GM21723 (cell line): ENCODE measurements around the gene SIM2.

Experiments used
- ATAC-seq: cut with Tn5 transposase; IDR thresholded peaks from one replicate; pipeline ENCODE4 v1.9.1; 2021; ENCODE audit warnings: mild to moderate bottlenecking, moderate library complexity; ENCODE audit not compliant: unreplicated experiment

Gene SIM2

GRCh38 chr21:36735201-36735515 lies 36.2 kb downstream of the SIM2 start:
- no peak for ATAC-seq

- no peak for ATAC-seq
Measured at GRCh38 chr21:36735724-36736320, 36.9 kb downstream of the SIM2 start.

- no peak for ATAC-seq
Measured at GRCh38 chr21:36738489-36739126, 39.7 kb downstream of the SIM2 start.

GRCh38 chr21:36741506-36741905 lies 42.6 kb downstream of the SIM2 start:
- no peak for ATAC-seq

GRCh38 chr21:36743008-36743407 lies 44.1 kb downstream of the SIM2 start:
- no peak for ATAC-seq

- no peak for ATAC-seq
Measured at GRCh38 chr21:36743446-36743845, 44.5 kb downstream of the SIM2 start.

GRCh38 chr21:36744190-36744559 lies 45.3 kb downstream of the SIM2 start:
- ATAC-seq, result no peak

- ATAC-seq, result no peak
Measured at GRCh38 chr21:36744560-36745231, 45.8 kb downstream of the SIM2 start.

GRCh38 chr21:36745459-36745858 lies 46.5 kb downstream of the SIM2 start:
- no peak for ATAC-seq

- no peak for ATAC-seq
Measured at GRCh38 chr21:36747041-36747814, 48.3 kb downstream of the SIM2 start.

GRCh38 chr21:36747815-36748383 lies 49.0 kb downstream of the SIM2 start:
- ATAC-seq, result no peak

- no peak for ATAC-seq
Measured at GRCh38 chr21:36749935-36750575, 51.1 kb downstream of the SIM2 start.

- no peak for ATAC-seq
Measured at GRCh38 chr21:36750576-36750959, 51.7 kb downstream of the SIM2 start.

- ATAC-seq, result no peak
Measured at GRCh38 chr21:36751383-36751782, 52.5 kb downstream of the SIM2 start.

- no peak for ATAC-seq
Measured at GRCh38 chr21:36753556-36753955, 54.6 kb downstream of the SIM2 start.

GRCh38 chr21:36754241-36754898 lies 55.5 kb downstream of the SIM2 start:
- ATAC-seq, result no peak

GRCh38 chr21:36756527-36756926 lies 57.6 kb downstream of the SIM2 start:
- no peak for ATAC-seq

GRCh38 chr21:36757196-36757595 lies 58.3 kb downstream of the SIM2 start:
- ATAC-seq, result no peak

- ATAC-seq, result no peak
Measured at GRCh38 chr21:36759348-36760083, 60.6 kb downstream of the SIM2 start.

- no peak for ATAC-seq
Measured at GRCh38 chr21:36761685-36762084, 62.8 kb downstream of the SIM2 start.
